Esophagus squamous epithelium (tissue), 5 donors: ENCODE results near the gene SMPD3. TPM values are rescaled to one million over a fixed set of nuclear protein-coding genes. Genes with fewer than 3 reads are reported as not detected.

Experiments used
- DNase-seq: peaks from one replicate; lab custom pipeline; 2025; lab: John Stamatoyannopoulos, UW
- H3K27ac ChIP-seq, 4 donors: fragments of 200-600 bp; sonication (generic); one replicate each; pipeline ENCODE4 v1.5.1; 2016 to 2019; ENCODE audit warnings: mild to moderate bottlenecking in 1 of 4
- H3K27me3 ChIP-seq, 4 donors: fragments of 200-600 bp; sonication (generic); 1 replicate in 3 of 4; 2 replicates in 1 of 4; pipeline versions ENCODE4 v1.5.1 to v1.6.0; 2017 to 2021; ENCODE audit warnings: antibody characterized with exemption in 1 of 4
- H3K36me3 ChIP-seq, 3 donors: fragments of 200-600 bp; sonication (generic); one replicate each; pipeline ENCODE4 v1.5.1; 2016 to 2019
- H3K4me1 ChIP-seq, 3 donors: fragments of 200-600 bp; sonication (generic); one replicate each; pipeline ENCODE4 v1.5.1; 2017 to 2019
- H3K4me3 ChIP-seq, 4 donors: fragments of 200-600 bp; sonication (generic); 1 replicate in 3 of 4; 2 replicates in 1 of 4; pipeline ENCODE4 v1.5.1; 2016 to 2019; ENCODE audit warnings: mild to moderate bottlenecking in 2 of 4, moderate library complexity in 1 of 4
- H3K9me3 ChIP-seq, 3 donors: fragments of 200-600 bp; sonication (generic); one replicate each; pipeline ENCODE4 v1.5.1; 2016 to 2019
- CTCF ChIP-seq, 6 experiments: fragments of 450-650 bp in 4 of 6; fragments of 200-600 bp in 2 of 6; sonication (generic) in 2 of 6; IDR thresholded peaks; one replicate each; pipeline ENCODE4 v1.5.1; 2016 to 2019; ENCODE audit warnings: antibody characterized with exemption in 6 of 6, mild to moderate bottlenecking in 4 of 6, moderate library complexity in 4 of 6
- POLR2A ChIP-seq, 4 donors: fragments of 450-650 bp; IDR thresholded peaks; one replicate each; pipeline ENCODE4 v1.6.1; 2017; ENCODE audit warnings: antibody characterized with exemption in 4 of 4, mild to moderate bottlenecking in 4 of 4, moderate library complexity in 3 of 4
- WGBS, 2 donors: methylation state at CpG; one replicate each; pipeline ENCODE4 v1.1.5; 2018; 5-methylcytosine and 5-hydroxymethylcytosine counted together
- intact Hi-C: fragments of 100-400 bp; cut with DNase I; formaldehyde crosslinking; loops from one replicate; pipeline ENCODE4 v1.15.0; 2022
- total RNA-seq, 4 donors: library from RNA; depleted of rRNA; stranded (reverse); fragments of >200 nt; gene quantifications; one replicate each; pipeline ENCODE4 v1.1.0, GENCODE V29; 2016
- donor health status: DM: yes; HTN: yes; CAD: no.

Gene SMPD3
- total RNA-seq, 4 donors from 2014 or later, result 0.18 to 2.3 (median 0.92) TPM

DNA sequence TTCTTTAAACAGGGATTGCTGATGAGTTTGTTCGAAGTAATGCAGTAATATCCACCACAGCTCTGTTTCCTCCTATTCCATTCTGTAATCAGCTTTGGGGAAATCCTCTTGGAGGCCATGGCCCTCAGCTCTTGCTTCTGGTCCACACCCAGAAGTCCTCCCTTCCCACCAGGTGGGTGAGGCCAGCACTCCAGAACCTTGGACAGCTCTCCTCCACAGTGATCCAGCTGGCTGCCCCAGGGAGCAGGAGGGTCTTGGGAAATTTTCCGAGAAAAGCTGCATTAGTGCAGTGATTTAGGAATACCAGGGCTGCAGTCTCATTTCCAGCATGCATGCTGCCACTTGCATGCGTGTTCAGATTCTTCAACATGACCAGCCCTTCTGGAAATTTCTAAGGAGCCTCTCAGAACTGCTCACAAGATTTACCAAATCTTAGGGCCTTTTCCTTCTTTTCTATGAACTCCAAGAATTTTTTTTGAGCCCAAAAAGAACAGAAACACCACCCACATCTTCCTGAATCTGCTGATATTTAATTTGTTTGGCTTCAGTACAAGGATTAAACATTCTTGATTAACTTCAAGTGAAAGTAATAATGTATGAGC lies 4.2 kb downstream of the SMPD3 start:
- Histone ChIP-seq H3K27ac (no peak overlapping the region), H3K4me3 (no peak overlapping the region), H3K4me1 (peaks cover 11 to 29% (median 15%) of the 10 kb centered on the region in 3 donors), H3K9me3 (no peaks in the 10 kb centered on the region), H3K27me3 (peaks cover 0 to 89% (median 5%) of the 10 kb centered on the region in 4 donors), H3K36me3 (no peaks in the 10 kb centered on the region)
- no peak for DNase-seq
- intact Hi-C loops, result loop anchor here (5.0 kb wide), 1 partner anchor 63 kb away; no protein-coding TSS in a partner anchor
- WGBS, 2 donors, result 19 to 30% methylated on average over 3 of the region's 3 CpGs
- TF ChIP-seq CTCF (IDR thresholded peaks at IDR 0.05) (no peak), POLR2A (IDR thresholded peaks at IDR 0.05) (no peak)

- no peak for TF ChIP-seq POLR2A (IDR thresholded peaks at IDR 0.05)
- peak in 1 of 6 experiments; percentile 32 for TF ChIP-seq CTCF (IDR thresholded peaks at IDR 0.05)
- H3K9me3 ChIP-seq, result peaks cover 0 to 6% (median 0%) of the 10 kb centered on the region in 3 donors
- no peak overlapping the region for H3K4me3 ChIP-seq
- no peak for DNase-seq
- peaks cover 0 to 7% (median 0%) of the 10 kb centered on the region in 3 donors for H3K4me1 ChIP-seq
- WGBS, 2 donors, result 81 to 86% methylated on average over 4 of the region's 4 CpGs
- H3K36me3 ChIP-seq, result no peaks in the 10 kb centered on the region
- H3K27ac ChIP-seq, result no peak overlapping the region
- peaks cover 0 to 46% (median 0%) of the 10 kb centered on the region in 4 donors for H3K27me3 ChIP-seq
- intact Hi-C loops, result no loop called here
Observed at GRCh38 chr16:68436581-68436980, 11.7 kb downstream of the SMPD3 start.

DNA sequence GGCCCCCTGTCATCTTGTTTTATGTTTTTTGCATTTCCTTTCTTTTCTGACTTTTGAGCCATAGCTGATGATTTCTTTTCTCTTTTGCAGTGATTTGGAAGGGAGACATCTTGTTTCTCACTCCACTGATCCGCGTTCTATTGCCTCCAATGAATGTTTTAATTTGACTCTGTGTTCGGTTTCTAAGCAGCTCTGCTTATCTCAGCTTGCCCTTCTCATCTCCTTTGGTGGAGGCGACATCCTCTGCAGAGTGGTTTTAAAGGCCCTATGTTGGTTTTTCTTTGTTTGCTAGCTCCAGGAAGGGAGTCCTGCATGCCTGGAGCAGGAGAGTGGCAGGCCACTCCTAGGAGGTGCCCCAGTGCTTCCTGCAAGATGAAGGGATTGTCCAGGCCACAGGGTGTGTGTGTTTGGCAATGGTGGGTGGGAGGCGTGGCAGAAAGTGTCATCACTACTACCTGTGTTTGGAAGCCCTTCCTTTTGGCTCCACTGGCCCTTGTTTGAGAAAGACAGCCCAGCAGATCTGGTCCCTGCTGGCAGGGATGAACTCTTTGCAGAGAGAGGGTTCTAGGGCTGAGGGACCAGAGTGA lies 13.6 kb downstream of the SMPD3 start:
- Histone ChIP-seq H3K9me3 (peaks cover 0 to 6% (median 0%) of the 10 kb centered on the region in 3 donors), H3K4me3 (no peak overlapping the region), H3K27me3 (peaks cover 0 to 33% (median 0%) of the 10 kb centered on the region in 4 donors), H3K27ac (no peak overlapping the region), H3K36me3 (no peaks in the 10 kb centered on the region), H3K4me1 (peaks cover 0 to 7% (median 0%) of the 10 kb centered on the region in 3 donors)
- no peak for DNase-seq
- intact Hi-C loops, result no loop called here
- no peak for TF ChIP-seq CTCF (IDR thresholded peaks at IDR 0.05)
- TF ChIP-seq POLR2A (IDR thresholded peaks at IDR 0.05), result no peak
- 50 to 56% methylated on average over 4 to 5 of the region's 5 CpGs for WGBS, 2 donors

- no peak overlapping the region for H3K27ac ChIP-seq
- no peak overlapping the region for H3K4me3 ChIP-seq
- DNase-seq, result no peak
- TF ChIP-seq POLR2A (IDR thresholded peaks at IDR 0.05) (no peak), CTCF (IDR thresholded peaks at IDR 0.05) (no peak)
- H3K36me3 ChIP-seq, result no peaks in the 10 kb centered on the region
- H3K27me3 ChIP-seq, result peaks cover 0 to 31% (median 0%) of the 10 kb centered on the region in 4 donors
- intact Hi-C loops, result no loop called here
- peaks cover 0 to 7% (median 0%) of the 10 kb centered on the region in 3 donors for H3K4me1 ChIP-seq
- peaks cover 0 to 6% (median 0%) of the 10 kb centered on the region in 3 donors for H3K9me3 ChIP-seq
- WGBS, 2 donors, result 83 to 88% methylated on average over 4 of the region's 4 CpGs
Observed at GRCh38 chr16:68433316-68433715, 15.0 kb downstream of the SMPD3 start.

GRCh38 chr16:68432701-68433100 lies 15.6 kb downstream of the SMPD3 start:
- DNase-seq, result no peak
- Histone ChIP-seq H3K27me3 (peaks cover 0 to 27% (median 0%) of the 10 kb centered on the region in 4 donors), H3K9me3 (peaks cover 0 to 6% (median 0%) of the 10 kb centered on the region in 3 donors), H3K4me3 (no peak overlapping the region), H3K27ac (no peak overlapping the region), H3K4me1 (peaks cover 0 to 7% (median 0%) of the 10 kb centered on the region in 3 donors), H3K36me3 (no peaks in the 10 kb centered on the region)
- intact Hi-C loops, result no loop called here
- TF ChIP-seq CTCF (IDR thresholded peaks at IDR 0.05), result no peak
- TF ChIP-seq POLR2A (IDR thresholded peaks at IDR 0.05), result no peak
- 88 to 90% methylated on average over 4 of the region's 4 CpGs for WGBS, 2 donors
